H1 (cell line): Measurements from ENCODE around the gene ODF4. TPM values are rescaled to one million over a fixed set of nuclear protein-coding genes. Genes with fewer than 3 reads are reported as not detected.
A peak's percentile ranks its signal among the peaks of the same experiment; 100 is the strongest.

Experiments
- CTCF ChIA-PET: fragments of 300-600 bp; sonication (Branson Sonifier 250); formaldehyde crosslinking; loops from one replicate; lab custom pipeline; 2021; ENCODE audit not compliant: partially characterized antibody; lab: Charles Lee
- POLR2A ChIA-PET: fragments of 300-600 bp; sonication (Branson Sonifier 250); formaldehyde crosslinking; loops from one replicate; lab custom pipeline; 2021; ENCODE audit warnings: inconsistent platforms; ENCODE audit not compliant: partially characterized antibody; lab: Charles Lee
- DNase-seq, 2 experiments: peaks; one replicate each; pipeline versions ENCODE4 v3.0.0 to v3.0.0-alpha.2; 2010 to 2022; ENCODE audit warnings: low spot score in 2 of 2, low read depth in 1 of 2, mixed read lengths in 1 of 2
- FAIRE-seq: peaks from 2 replicates; lab custom pipeline; 2011; peaks lifted over from hg19 to GRCh38; lab: Jason Lieb, UNC
- H2AFZ ChIP-seq: 2 replicates; pipeline ENCODE4 v1.8.1; 2012; ENCODE audit warnings: low read length, inconsistent platforms
- H2AK5ac ChIP-seq: 2 replicates; pipeline ENCODE4 v1.6.1; 2013; ENCODE audit warnings: low read depth, low read length
- H2BK120ac ChIP-seq: replicated peaks from 2 replicates; pipeline ENCODE3; 2013; ENCODE audit warnings: low read depth, low read length, inconsistent platforms
- H2BK12ac ChIP-seq: 2 replicates; pipeline ENCODE4 v1.6.1; 2013; ENCODE audit warnings: low read depth, low read length
- H2BK15ac ChIP-seq: 2 replicates; pipeline ENCODE4 v1.6.1; 2013; ENCODE audit warnings: low read length
- H2BK20ac ChIP-seq: 2 replicates; pipeline ENCODE4 v1.6.1; 2013; ENCODE audit warnings: low read length
- H2BK5ac ChIP-seq: 2 replicates; pipeline ENCODE4 v1.6.1; 2013; ENCODE audit warnings: low read depth, low read length
- H3K14ac ChIP-seq: 2 replicates; pipeline ENCODE4 v1.6.1; 2013; ENCODE audit warnings: inconsistent platforms; ENCODE audit not compliant: insufficient read length
- H3K18ac ChIP-seq: 2 replicates; pipeline ENCODE4 v1.6.1; 2013; ENCODE audit warnings: low read length; ENCODE audit errors: extremely low read depth
- H3K23ac ChIP-seq: 2 replicates; pipeline ENCODE4 v1.6.1; 2013; ENCODE audit warnings: inconsistent platforms; ENCODE audit not compliant: insufficient read length
- H3K23me2 ChIP-seq: 2 replicates; pipeline ENCODE4 v1.6.1; 2013; ENCODE audit warnings: low read depth, low read length
- H3K27ac ChIP-seq: 2 replicates; pipeline ENCODE4 v1.6.1; 2011; ENCODE audit warnings: low read depth, low read length, inconsistent platforms
- H3K27me3 ChIP-seq, 4 experiments: replicated peaks in 1 of 4; 1 replicate in 1 of 4; 2 replicates in 3 of 4; pipeline versions ENCODE4 v1.6.1 to v1.8.1; 2011 to 2013; ENCODE audit warnings: low read length in 3 of 4, mild to moderate bottlenecking in 3 of 4, inconsistent platforms in 2 of 4, mixed read lengths in 2 of 4, moderate library complexity in 1 of 4; ENCODE audit not compliant: control insufficient read depth in 3 of 4, insufficient read depth in 3 of 4; ENCODE audit errors: extremely low read depth in 1 of 4
- H3K36me3 ChIP-seq, 4 experiments: 2 replicates each; pipeline versions ENCODE4 v1.6.1 to v1.8.1; 2011 to 2013; ENCODE audit warnings: mild to moderate bottlenecking in 4 of 4, low read length in 3 of 4, moderate library complexity in 2 of 4, control low read depth in 1 of 4, inconsistent platforms in 1 of 4; ENCODE audit not compliant: insufficient read depth in 4 of 4, control insufficient read depth in 2 of 4
- H3K4ac ChIP-seq: replicated peaks from 2 replicates; pipeline ENCODE3; 2013; ENCODE audit warnings: low read length, low read depth, mixed read lengths, inconsistent platforms; ENCODE audit not compliant: insufficient read length
- H3K4me1 ChIP-seq, 4 experiments: replicated peaks in 1 of 4; 1 replicate in 1 of 4; 2 replicates in 3 of 4; pipeline versions ENCODE4 v1.6.1 to v1.8.1; 2011 to 2013; ENCODE audit warnings: low read length in 3 of 4, inconsistent platforms in 2 of 4, mixed read lengths in 1 of 4; ENCODE audit not compliant: insufficient read depth in 4 of 4, control insufficient read depth in 3 of 4
- H3K4me2 ChIP-seq, 2 experiments: 2 replicates each; pipeline versions ENCODE4 v1.6.1 to v1.8.1; 2011 to 2013; ENCODE audit warnings: low read depth in 2 of 2, low read length in 2 of 2, control low read depth in 1 of 2, inconsistent platforms in 1 of 2, mild to moderate bottlenecking in 1 of 2; ENCODE audit not compliant: insufficient read depth in 1 of 2
- H3K4me3 ChIP-seq, 4 experiments: fragments of 200-600, 300-600 bp in 1 of 4; sonication (generic), shearing (Covaris generic), sonication (Bioruptor Twin) in 1 of 4; 2 replicates each; pipeline versions ENCODE4 v1.5.1 to v1.8.1; 2011 to 2016; ENCODE audit warnings: low read length in 4 of 4, low read depth in 3 of 4, control low read depth in 2 of 4, inconsistent platforms in 2 of 4, mild to moderate bottlenecking in 2 of 4, mixed read lengths in 1 of 4, moderate library complexity in 1 of 4; ENCODE audit not compliant: insufficient read depth in 2 of 4; ENCODE audit errors: extremely low read depth in 1 of 4
- H3K56ac ChIP-seq: replicated peaks from 2 replicates; pipeline ENCODE3; 2013; ENCODE audit warnings: low read depth, mild to moderate bottlenecking, mixed read lengths, low read length, inconsistent platforms; ENCODE audit not compliant: insufficient read length
- H3K79me1 ChIP-seq: 2 replicates; pipeline ENCODE4 v1.6.1; 2013; ENCODE audit warnings: low read depth, low read length, control low read depth
- H3K79me2 ChIP-seq, 2 experiments: 2 replicates each; pipeline versions ENCODE4 v1.6.1 to v1.8.1; 2012 to 2013; ENCODE audit warnings: low read length in 2 of 2, mild to moderate bottlenecking in 2 of 2, inconsistent platforms in 1 of 2; ENCODE audit not compliant: insufficient read depth in 2 of 2, control insufficient read depth in 1 of 2
- H3K9ac ChIP-seq, 4 experiments: replicated peaks in 1 of 4; 1 replicate in 1 of 4; 2 replicates in 3 of 4; pipeline versions ENCODE4 v1.6.1 to v1.8.1; 2011 to 2013; ENCODE audit warnings: low read depth in 3 of 4, low read length in 3 of 4, control low read depth in 2 of 4, mild to moderate bottlenecking in 2 of 4, moderate library complexity in 2 of 4, inconsistent platforms in 1 of 4; ENCODE audit errors: extremely low read depth in 1 of 4
- H3K9me3 ChIP-seq, 2 experiments: 2 replicates each; pipeline versions ENCODE4 v1.6.1 to v1.8.1; 2012 to 2013; ENCODE audit warnings: mild to moderate bottlenecking in 2 of 2, moderate library complexity in 2 of 2, control low read depth in 1 of 2, inconsistent platforms in 1 of 2, low read depth in 1 of 2, low read length in 1 of 2, mixed read lengths in 1 of 2; ENCODE audit not compliant: insufficient read depth in 2 of 2
- H4K20me1 ChIP-seq, 2 experiments: replicated peaks in 1 of 2; 2 replicates each; pipeline versions ENCODE3 to v1.8.1; 2011 to 2013; ENCODE audit warnings: inconsistent platforms in 2 of 2, low read length in 2 of 2, mild to moderate bottlenecking in 1 of 2; ENCODE audit not compliant: insufficient read depth in 2 of 2, control insufficient read depth in 1 of 2
- H4K5ac ChIP-seq: 2 replicates; pipeline ENCODE4 v1.6.1; 2013; ENCODE audit warnings: low read length, low read depth, mixed read lengths, inconsistent platforms; ENCODE audit not compliant: insufficient read length
- H4K8ac ChIP-seq: 2 replicates; pipeline ENCODE4 v1.8.0; 2013; ENCODE audit warnings: mild to moderate bottlenecking, moderate library complexity, low read length, inconsistent platforms; ENCODE audit not compliant: insufficient read depth; ENCODE audit errors: extremely low read depth
- H4K91ac ChIP-seq: replicated peaks from 2 replicates; pipeline ENCODE3; 2013; ENCODE audit warnings: low read length, mixed read lengths, inconsistent platforms; ENCODE audit not compliant: insufficient read length
- BRCA1 ChIP-seq: IDR thresholded peaks from 2 replicates; pipeline ENCODE4 v1.6.1; 2012; ENCODE audit warnings: low read depth, low read length, improper control_type of control experiment
- CHD2 ChIP-seq: IDR thresholded peaks from 2 replicates; pipeline ENCODE4 v1.6.1; 2012; ENCODE audit warnings: low read length, improper control_type of control experiment
- CTBP2 ChIP-seq: IDR thresholded peaks from 2 replicates; pipeline ENCODE4 v1.7.0; 2011; ENCODE audit warnings: borderline replicate concordance, mild to moderate bottlenecking, moderate library complexity, mixed read lengths, low read length; ENCODE audit not compliant: insufficient read depth, insufficient read length
- EGR1 ChIP-seq: IDR thresholded peaks from 2 replicates; pipeline ENCODE4 v1.6.1; 2011; ENCODE audit warnings: low read depth, low read length, borderline replicate concordance
- EP300 ChIP-seq, 2 experiments: IDR thresholded peaks; 1 replicate in 1 of 2; 2 replicates in 1 of 2; pipeline ENCODE4 v1.6.1; 2011 to 2012; ENCODE audit warnings: low read depth in 2 of 2, low read length in 2 of 2, mild to moderate bottlenecking in 2 of 2, borderline replicate concordance in 1 of 2, inconsistent platforms in 1 of 2, moderate library complexity in 1 of 2
- KDM1A ChIP-seq: fragments of 200-600, 300-600 bp; sonication (generic); IDR thresholded peaks from 2 replicates; pipeline ENCODE4 v1.7.1; 2016; ENCODE audit warnings: mild to moderate bottlenecking, low read length, borderline replicate concordance
- PHF8 ChIP-seq: fragments of 200-600 bp; sonication (generic); conservative IDR thresholded peaks from 2 replicates; pipeline ENCODE4 v1.7.1; 2012; ENCODE audit warnings: low read depth, mild to moderate bottlenecking, inconsistent platforms, low read length, moderate library complexity
- RNF2 ChIP-seq: fragments of 200-900, 300-1000 bp; sonication (generic); IDR thresholded peaks from 2 replicates; pipeline ENCODE4 v1.7.1; 2016; ENCODE audit warnings: borderline replicate concordance, low read depth, mild to moderate bottlenecking, antibody characterized with exemption, low read length; ENCODE audit not compliant: poor library complexity, severe bottlenecking; ENCODE audit errors: missing control alignments
- SUZ12 ChIP-seq: fragments of 200-600 bp; sonication (generic); IDR thresholded peaks from 2 replicates; pipeline ENCODE4 v1.6.1; 2012; ENCODE audit warnings: mild to moderate bottlenecking, inconsistent platforms, low read length, moderate library complexity, mixed read lengths
- ZNF274 ChIP-seq: IDR thresholded peaks from 2 replicates; pipeline ENCODE4 v1.7.0; 2012; ENCODE audit warnings: low read length, borderline replicate concordance; ENCODE audit errors: extremely low read depth
- WGBS, 2 experiments: shearing (Covaris generic) in 1 of 2; methylation state at CpG; one replicate each; pipeline versions ENCODE4 v1.1.6 to v1.1.7; 2013 to 2015; ENCODE audit warnings: low lambda C conversion rate in 2 of 2, mixed read lengths in 2 of 2, inconsistent platforms in 1 of 2, low coverage in 1 of 2, missing lambda C conversion rate in 1 of 2; ENCODE audit not compliant: insufficient replicate concordance in 2 of 2, insufficient coverage in 1 of 2, insufficient read length in 1 of 2; ENCODE audit errors: extremely low coverage in 1 of 2, missing lambda C conversion rate in 1 of 2; 5-methylcytosine and 5-hydroxymethylcytosine counted together
- polyA plus RNA-seq, 7 experiments: library from polyadenylated mRNA; depleted of rRNA in 3 of 7; stranded (reverse) in 5 of 7; unstranded in 2 of 7; fragments of >200 nt in 5 of 7; fragments of 200-250 nt in 2 of 7; gene quantifications; 1 replicate in 5 of 7; 2 replicates in 1 of 7; 4 replicates in 1 of 7; pipeline versions ENCODE4 v1.2.1 to v1.2.3, GENCODE V29; 2011 to 2013; ENCODE audit warnings: missing spikeins in 2 of 7, mixed read lengths in 2 of 7
- total RNA-seq: library from RNA; stranded (reverse); fragmentation: NEBNext Ultra II Directional; extraction: Animal tissue kit (Norgen Biotek cat#: 25700); gene quantifications from 2 replicates; pipeline ENCODE4 v1.2.1, GENCODE V29; 2021
- TF ChIP-seq, protein P1 (sequence below): IDR thresholded peaks from 2 replicates; pipeline ENCODE4 v1.6.1; 2012; ENCODE audit warnings: low read length, inconsistent platforms

ODF4 gene
- total and polyA plus RNA-seq, 2 of the 8 experiments (the other 6 are each of a cell fraction or from before 2014, with no cell fraction given), result not detected

DNA sequence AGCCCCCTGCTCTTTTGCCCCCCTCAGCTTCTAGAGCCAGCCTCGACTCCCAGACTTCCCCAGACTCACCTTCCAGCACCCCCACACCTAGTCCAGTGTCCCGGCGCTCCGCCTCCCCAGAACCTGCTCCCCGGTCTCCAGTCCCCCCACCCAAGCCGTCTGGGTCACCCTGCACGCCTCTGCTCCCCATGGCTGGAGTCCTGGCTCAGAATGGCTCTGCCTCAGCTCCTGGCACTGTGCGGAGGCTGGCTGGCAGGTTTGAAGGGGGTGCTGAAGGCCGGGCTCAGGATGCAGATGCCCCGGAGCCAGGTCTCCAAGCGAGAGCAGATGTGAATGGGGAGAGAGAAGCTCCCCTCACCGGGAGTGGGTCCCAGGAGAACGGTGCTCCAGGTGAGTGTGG is 27.4 kb upstream of the ODF4 start:
- CTCF ChIA-PET, result interaction anchor here (1.3 to 5.9 kb wide), 2 partner anchors 11 to 81 kb away, joined by 3 to 21 read pairs; no protein-coding TSS in a partner anchor
- Histone ChIP-seq H2AK5ac (no peak overlapping the region), H2BK5ac (no peak overlapping the region), H2BK12ac (no peak overlapping the region), H2BK20ac (no peak overlapping the region), H2AFZ (no peak overlapping the region), H3K79me2 (no peaks in the 10 kb centered on the region), H4K5ac (no peak overlapping the region), H3K9ac (no peak overlapping the region), H3K4ac (no peak overlapping the region), H4K8ac (peak overlapping the region; percentile 21; the same call in 1 of the 2 replicates), H3K4me2 (no peak overlapping the region), H4K91ac (no peak overlapping the region), H2BK120ac (no peak overlapping the region), H3K4me3 (no peak overlapping the region), H3K27ac (no peak overlapping the region), H3K9me3 (no peaks in the 10 kb centered on the region), H3K27me3 (peaks cover 3 to 26% (median 23%) of the 10 kb centered on the region in 4 experiments), H4K20me1 (no peaks in the 10 kb centered on the region), H3K56ac (no peak overlapping the region), H3K36me3 (no peaks in the 10 kb centered on the region), H3K79me1 (no peaks in the 10 kb centered on the region), H3K23me2 (peaks cover 14% of the 10 kb centered on the region), H3K14ac (no peak overlapping the region), H3K23ac (no peak overlapping the region), H2BK15ac (no peak overlapping the region), H3K18ac (no peak overlapping the region), H3K4me1 (peaks cover 0 to 13% (median 6%) of the 10 kb centered on the region in 4 experiments; a peak in 5 of 7 replicates)
- POLR2A ChIA-PET, result interaction anchor here (1.1 to 1.8 kb wide), 3 partner anchors 14 to 85 kb away, joined by 3 to 5 read pairs (median 4); no protein-coding TSS in a partner anchor
- DNase-seq (no peak), FAIRE-seq (no peak)
- 90% methylated on average over 12 of the region's 13 CpGs; no CpG with 5 or more reads in 1 of the 2 experiments for WGBS, 2 experiments
- no peak for TF ChIP-seq SUZ12
- no peak for TF ChIP-seq CTBP2
- no peak for TF ChIP-seq ZNF274
- no peak for TF ChIP-seq CHD2
- no peak for TF ChIP-seq KDM1A
- no peak for TF ChIP-seq RNF2
- TF ChIP-seq BRCA1, result no peak
- TF ChIP-seq PHF8, result no peak
- TF ChIP-seq, protein P1, sequence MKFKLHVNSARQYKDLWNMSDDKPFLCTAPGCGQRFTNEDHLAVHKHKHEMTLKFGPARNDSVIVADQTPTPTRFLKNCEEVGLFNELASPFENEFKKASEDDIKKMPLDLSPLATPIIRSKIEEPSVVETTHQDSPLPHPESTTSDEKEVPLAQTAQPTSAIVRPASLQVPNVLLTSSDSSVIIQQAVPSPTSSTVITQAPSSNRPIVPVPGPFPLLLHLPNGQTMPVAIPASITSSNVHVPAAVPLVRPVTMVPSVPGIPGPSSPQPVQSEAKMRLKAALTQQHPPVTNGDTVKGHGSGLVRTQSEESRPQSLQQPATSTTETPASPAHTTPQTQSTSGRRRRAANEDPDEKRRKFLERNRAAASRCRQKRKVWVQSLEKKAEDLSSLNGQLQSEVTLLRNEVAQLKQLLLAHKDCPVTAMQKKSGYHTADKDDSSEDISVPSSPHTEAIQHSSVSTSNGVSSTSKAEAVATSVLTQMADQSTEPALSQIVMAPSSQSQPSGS, result no peak
- TF ChIP-seq EGR1, result no peak
- TF ChIP-seq EP300 (IDR thresholded peaks at IDR 0.05; ENCODE audit: borderline replicate concordance in 1 of 2, low read depth in 2 of 2, low read length in 2 of 2), result no peak
